Measurements from ENCODE around the gene SEC31A.
"Not testable (repeated sequence)": the region's sequence is repeated elsewhere in the genome, so short reads cannot be mapped to it uniquely, and the experiment has no call there.

SEC31A gene

DNA sequence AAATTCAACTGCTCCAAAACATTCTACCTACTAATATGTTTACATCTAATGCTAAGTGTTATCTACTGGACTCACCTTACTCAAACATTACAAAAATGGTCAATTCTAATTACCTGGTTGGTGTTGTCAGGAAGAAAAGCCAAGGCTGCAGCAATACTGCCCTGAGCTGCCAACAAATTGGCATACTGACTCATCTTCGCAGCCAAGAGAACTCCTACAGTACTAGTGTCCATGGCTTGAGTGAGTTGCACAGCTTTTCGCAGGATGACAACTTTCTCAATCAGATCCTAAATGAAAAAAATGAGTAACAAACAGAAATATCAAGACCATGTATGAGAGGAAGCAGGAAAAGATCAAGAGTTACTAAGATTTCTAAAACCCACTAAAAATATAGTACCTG is 39.6 kb downstream of the SEC31A start:
- Histone ChIP-seq H3K4me1 (ENCODE audit: control insufficient read depth in 5 of 5, insufficient read depth in 5 of 5, low read length in 5 of 5) (no peaks in the 10 kb centered on the region), H3K9ac (ENCODE audit: low read length in 5 of 5) (no peak overlapping the region), H3K4me3 (ENCODE audit: low read depth in 1 of 5, low read length in 5 of 5) (no peak overlapping the region), H3K9me3 (ENCODE audit: control insufficient read depth in 5 of 5, low read length in 5 of 5) (no peaks in the 10 kb centered on the region), H3K36me3 (ENCODE audit: control insufficient read depth in 5 of 5, insufficient read depth in 5 of 5, low read length in 5 of 5) (peaks cover 64 to 88% (median 80%) of the 10 kb centered on the region in 5 donors), H3K27ac (ENCODE audit: low read depth, low read length) (no peak overlapping the region), H3K27me3 (ENCODE audit: control insufficient read depth in 5 of 5, insufficient read depth in 4 of 5, low read length in 5 of 5) (no peaks in the 10 kb centered on the region)

DNA sequence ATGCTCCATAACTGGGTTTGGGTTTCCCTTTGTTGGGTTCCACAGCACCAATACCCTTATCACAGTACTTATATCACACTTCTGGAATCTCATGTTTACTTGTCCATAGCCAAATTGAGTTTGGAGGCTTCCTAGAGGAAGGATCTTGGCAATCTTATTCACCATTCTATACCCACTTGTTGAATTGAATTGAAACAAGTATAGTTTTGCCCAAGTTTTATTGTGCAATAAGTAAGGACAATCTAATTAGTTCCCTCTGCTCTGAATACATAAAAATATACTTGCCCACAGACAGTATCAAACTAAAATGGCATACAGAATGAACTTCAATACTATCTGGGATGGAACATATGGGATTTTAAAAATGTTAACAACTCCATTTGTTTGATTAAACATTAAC is 40.3 kb downstream of the SEC31A start:
- no peak overlapping the region for H3K4me3 ChIP-seq (ENCODE audit: low read depth in 1 of 5, low read length in 5 of 5)
- H3K27ac ChIP-seq (ENCODE audit: low read depth, low read length): no peak overlapping the region
- no peak overlapping the region for H3K9ac ChIP-seq (ENCODE audit: low read length in 5 of 5)
- H3K9me3 ChIP-seq (ENCODE audit: control insufficient read depth in 5 of 5, low read length in 5 of 5): no peaks in the 10 kb centered on the region
- H3K27me3 ChIP-seq (ENCODE audit: control insufficient read depth in 5 of 5, insufficient read depth in 4 of 5, low read length in 5 of 5): no peaks in the 10 kb centered on the region
- H3K36me3 ChIP-seq (ENCODE audit: control insufficient read depth in 5 of 5, insufficient read depth in 5 of 5, low read length in 5 of 5): peaks cover 60 to 88% (median 79%) of the 10 kb centered on the region in 5 donors
- no peaks in the 10 kb centered on the region for H3K4me1 ChIP-seq (ENCODE audit: control insufficient read depth in 5 of 5, insufficient read depth in 5 of 5, low read length in 5 of 5)

DNA sequence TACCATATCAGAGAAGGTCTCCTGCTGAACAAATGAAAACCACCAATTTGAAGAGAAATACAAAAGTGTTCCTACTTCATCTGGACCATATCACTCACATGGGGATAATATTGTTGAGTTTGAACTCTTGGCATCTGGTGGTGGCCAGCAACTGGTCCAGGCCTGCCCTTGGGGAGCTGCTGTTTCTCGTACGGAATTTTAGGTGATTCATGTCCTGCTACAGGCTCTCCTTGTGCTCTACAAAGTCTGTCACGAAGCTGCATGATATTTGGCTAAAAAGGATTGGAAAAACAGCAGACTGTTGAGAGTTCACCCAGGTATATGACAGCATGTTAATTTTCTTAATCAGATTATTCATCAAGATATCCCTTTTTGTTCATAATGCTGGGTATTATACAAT is 42.2 kb downstream of the SEC31A start:
- no peak overlapping the region for H3K9ac ChIP-seq (ENCODE audit: low read length in 5 of 5)
- H3K27me3 ChIP-seq (ENCODE audit: control insufficient read depth in 5 of 5, insufficient read depth in 4 of 5, low read length in 5 of 5): no peaks in the 10 kb centered on the region
- no peaks in the 10 kb centered on the region for H3K4me1 ChIP-seq (ENCODE audit: control insufficient read depth in 5 of 5, insufficient read depth in 5 of 5, low read length in 5 of 5)
- no peak overlapping the region for H3K4me3 ChIP-seq (ENCODE audit: low read depth in 1 of 5, low read length in 5 of 5)
- no peaks in the 10 kb centered on the region for H3K9me3 ChIP-seq (ENCODE audit: control insufficient read depth in 5 of 5, low read length in 5 of 5)
- peaks cover 63 to 84% (median 82%) of the 10 kb centered on the region in 5 donors for H3K36me3 ChIP-seq (ENCODE audit: control insufficient read depth in 5 of 5, insufficient read depth in 5 of 5, low read length in 5 of 5)
- H3K27ac ChIP-seq (ENCODE audit: low read depth, low read length): no peak overlapping the region

DNA sequence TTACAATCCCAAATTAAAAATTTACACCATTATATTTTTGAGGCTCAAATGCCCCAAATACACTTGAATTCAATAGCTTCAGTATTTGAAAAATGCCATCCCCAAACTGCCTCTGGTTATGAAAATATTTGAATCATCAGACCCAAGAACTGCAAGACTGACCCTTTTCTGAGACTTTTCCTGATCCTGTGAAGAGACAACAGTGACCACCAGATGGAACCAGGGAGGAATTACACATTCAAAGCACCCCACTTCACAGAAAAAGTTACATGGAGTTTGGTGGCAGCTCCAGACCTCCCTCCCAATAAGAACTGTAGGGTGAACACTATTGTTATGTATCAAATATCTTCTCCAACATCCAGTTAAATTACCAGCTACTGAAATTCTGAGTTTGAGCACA is 48.4 kb downstream of the SEC31A start:
- no peak overlapping the region for H3K27ac ChIP-seq (ENCODE audit: low read depth, low read length)
- peaks cover 62 to 81% (median 76%) of the 10 kb centered on the region in 5 donors for H3K36me3 ChIP-seq (ENCODE audit: control insufficient read depth in 5 of 5, insufficient read depth in 5 of 5, low read length in 5 of 5)
- no peaks in the 10 kb centered on the region for H3K27me3 ChIP-seq (ENCODE audit: control insufficient read depth in 5 of 5, insufficient read depth in 4 of 5, low read length in 5 of 5)
- H3K9ac ChIP-seq (ENCODE audit: low read length in 5 of 5): no peak overlapping the region
- no peaks in the 10 kb centered on the region for H3K4me1 ChIP-seq (ENCODE audit: control insufficient read depth in 5 of 5, insufficient read depth in 5 of 5, low read length in 5 of 5)
- no peak overlapping the region for H3K4me3 ChIP-seq (ENCODE audit: low read depth in 1 of 5, low read length in 5 of 5)
- H3K9me3 ChIP-seq (ENCODE audit: control insufficient read depth in 5 of 5, low read length in 5 of 5): no peaks in the 10 kb centered on the region

DNA sequence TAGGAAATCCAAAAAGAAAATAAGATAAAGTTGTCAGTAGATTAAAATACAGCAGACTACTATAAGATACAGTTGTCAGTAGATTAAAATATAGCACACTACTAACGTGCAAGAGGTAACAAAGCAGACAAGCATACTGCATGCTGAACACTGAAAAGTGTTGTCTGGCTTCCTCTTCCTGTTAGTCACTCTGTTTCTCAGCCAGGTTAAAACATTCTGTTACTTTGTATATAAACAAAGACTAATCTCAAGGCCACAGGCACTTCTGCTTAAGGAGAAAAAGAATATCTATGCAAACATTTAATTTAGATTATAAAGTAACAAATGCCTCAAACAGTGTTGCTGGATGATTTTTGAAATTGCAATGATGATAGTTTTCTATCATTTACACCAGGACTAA is 51.3 kb downstream of the SEC31A start:
- Histone ChIP-seq H3K4me3 (ENCODE audit: low read depth in 1 of 5, low read length in 5 of 5) (no peak overlapping the region), H3K9me3 (ENCODE audit: control insufficient read depth in 5 of 5, low read length in 5 of 5) (no peaks in the 10 kb centered on the region), H3K9ac (ENCODE audit: low read length in 5 of 5) (no peak overlapping the region), H3K4me1 (ENCODE audit: control insufficient read depth in 5 of 5, insufficient read depth in 5 of 5, low read length in 5 of 5) (no peaks in the 10 kb centered on the region), H3K27me3 (ENCODE audit: control insufficient read depth in 5 of 5, insufficient read depth in 4 of 5, low read length in 5 of 5) (no peaks in the 10 kb centered on the region), H3K36me3 (ENCODE audit: control insufficient read depth in 5 of 5, insufficient read depth in 5 of 5, low read length in 5 of 5) (peaks cover 54 to 75% (median 73%) of the 10 kb centered on the region in 5 donors), H3K27ac (ENCODE audit: low read depth, low read length) (no peak overlapping the region)

DNA sequence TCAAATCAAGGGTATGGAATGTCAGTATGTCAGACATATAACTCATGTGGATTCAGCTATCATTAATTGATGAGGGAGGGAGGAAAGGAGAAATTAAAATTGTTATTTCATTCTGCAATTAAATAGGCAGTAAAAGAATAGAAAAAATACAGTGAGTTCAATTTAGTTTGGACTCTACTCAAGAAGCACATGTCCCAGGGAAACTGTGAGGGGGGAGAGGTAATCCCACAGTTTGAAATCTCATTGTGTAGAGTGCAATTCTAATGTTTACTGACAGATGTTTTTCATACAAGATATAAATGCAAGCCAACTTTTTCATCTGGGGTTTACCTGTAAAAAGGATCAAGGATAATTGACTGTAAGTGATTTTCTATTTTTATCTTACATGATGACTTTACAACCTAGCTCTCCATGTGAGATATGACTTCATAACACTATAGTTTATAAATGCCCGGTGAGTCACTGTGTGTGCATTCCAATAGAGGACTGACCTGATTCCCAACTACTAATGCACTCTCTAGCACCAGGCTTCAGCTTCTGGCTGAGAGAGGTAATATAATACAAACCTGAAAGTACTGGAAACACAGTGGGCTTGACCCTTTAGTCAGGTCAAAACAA is 57.1 kb downstream of the SEC31A start:
- H3K27me3 ChIP-seq (ENCODE audit: control insufficient read depth in 5 of 5, insufficient read depth in 4 of 5, low read length in 5 of 5): no peaks in the 10 kb centered on the region

DNA sequence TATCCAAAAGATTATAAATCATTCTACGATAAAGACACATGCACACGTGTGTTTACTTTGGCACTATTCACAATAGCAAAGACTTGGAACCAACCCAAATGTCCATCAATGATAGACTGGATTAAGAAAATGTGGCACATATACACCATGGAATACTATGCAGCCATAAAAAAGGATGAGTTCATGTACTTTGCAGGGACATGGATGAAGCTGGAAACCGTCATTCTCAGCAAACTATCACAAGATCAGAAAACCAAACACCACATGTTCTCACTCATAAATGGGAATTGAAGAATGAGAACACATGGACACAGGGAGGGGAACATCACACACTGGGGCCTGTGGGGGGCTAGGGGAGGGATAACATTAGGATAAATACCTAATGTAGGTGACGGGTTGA is 57.9 kb downstream of the SEC31A start:
- not testable (repeated sequence) for H3K27ac ChIP-seq (ENCODE audit: low read depth, low read length); H3K4me1 ChIP-seq (ENCODE audit: control insufficient read depth in 5 of 5, insufficient read depth in 5 of 5, low read length in 5 of 5); H3K27me3 ChIP-seq (ENCODE audit: control insufficient read depth in 5 of 5, insufficient read depth in 4 of 5, low read length in 5 of 5); H3K9ac ChIP-seq (ENCODE audit: low read length in 5 of 5); H3K4me3 ChIP-seq (ENCODE audit: low read depth in 1 of 5, low read length in 5 of 5); H3K9me3 ChIP-seq (ENCODE audit: control insufficient read depth in 5 of 5, low read length in 5 of 5)
- H3K36me3 ChIP-seq (ENCODE audit: control insufficient read depth in 5 of 5, insufficient read depth in 5 of 5, low read length in 5 of 5): peaks cover 27 to 59% (median 52%) of the 10 kb centered on the region in 5 donors

More for the DNA sequence above, 57.1 kb downstream of the SEC31A start:
- peaks cover 25 to 58% (median 52%) of the 10 kb centered on the region in 5 donors for H3K36me3 ChIP-seq (ENCODE audit: control insufficient read depth in 5 of 5, insufficient read depth in 5 of 5, low read length in 5 of 5)
- no peak overlapping the region for H3K27ac ChIP-seq (ENCODE audit: low read depth, low read length)
- H3K4me3 ChIP-seq (ENCODE audit: low read depth in 1 of 5, low read length in 5 of 5): no peak overlapping the region
- no peak overlapping the region for H3K9ac ChIP-seq (ENCODE audit: low read length in 5 of 5)
- H3K4me1 ChIP-seq (ENCODE audit: control insufficient read depth in 5 of 5, insufficient read depth in 5 of 5, low read length in 5 of 5): no peaks in the 10 kb centered on the region
- H3K9me3 ChIP-seq (ENCODE audit: control insufficient read depth in 5 of 5, low read length in 5 of 5): no peaks in the 10 kb centered on the region

DNA sequence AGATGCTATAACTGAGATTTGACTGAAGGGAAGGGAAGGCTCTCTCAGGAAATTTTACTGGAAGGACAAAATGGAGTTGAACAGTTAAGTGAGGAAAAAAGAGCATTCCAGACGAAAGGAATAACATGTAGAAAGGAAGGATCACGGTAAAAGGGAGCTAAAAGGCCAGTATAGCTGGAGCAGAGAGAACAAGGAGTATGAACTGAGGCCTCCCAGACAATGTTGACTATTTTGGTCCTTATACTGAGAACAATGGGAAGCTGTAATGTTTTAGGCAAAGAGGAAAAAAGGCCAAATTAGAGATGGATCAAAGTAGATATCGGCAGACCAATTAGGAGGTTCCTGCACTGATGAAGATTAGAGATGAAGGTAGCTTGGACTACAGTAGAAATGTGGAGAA is 65.5 kb downstream of the SEC31A start:
- no peaks in the 10 kb centered on the region for H3K4me1 ChIP-seq (ENCODE audit: control insufficient read depth in 5 of 5, insufficient read depth in 5 of 5, low read length in 5 of 5)
- H3K9ac ChIP-seq (ENCODE audit: low read length in 5 of 5): no peak overlapping the region
- H3K27me3 ChIP-seq (ENCODE audit: control insufficient read depth in 5 of 5, insufficient read depth in 4 of 5, low read length in 5 of 5): no peaks in the 10 kb centered on the region
- H3K9me3 ChIP-seq (ENCODE audit: control insufficient read depth in 5 of 5, low read length in 5 of 5): no peaks in the 10 kb centered on the region
- no peak overlapping the region for H3K4me3 ChIP-seq (ENCODE audit: low read depth in 1 of 5, low read length in 5 of 5)
- no peak overlapping the region for H3K27ac ChIP-seq (ENCODE audit: low read depth, low read length)
- H3K36me3 ChIP-seq (ENCODE audit: control insufficient read depth in 5 of 5, insufficient read depth in 5 of 5, low read length in 5 of 5): peaks cover 65 to 89% (median 85%) of the 10 kb centered on the region in 5 donors

DNA sequence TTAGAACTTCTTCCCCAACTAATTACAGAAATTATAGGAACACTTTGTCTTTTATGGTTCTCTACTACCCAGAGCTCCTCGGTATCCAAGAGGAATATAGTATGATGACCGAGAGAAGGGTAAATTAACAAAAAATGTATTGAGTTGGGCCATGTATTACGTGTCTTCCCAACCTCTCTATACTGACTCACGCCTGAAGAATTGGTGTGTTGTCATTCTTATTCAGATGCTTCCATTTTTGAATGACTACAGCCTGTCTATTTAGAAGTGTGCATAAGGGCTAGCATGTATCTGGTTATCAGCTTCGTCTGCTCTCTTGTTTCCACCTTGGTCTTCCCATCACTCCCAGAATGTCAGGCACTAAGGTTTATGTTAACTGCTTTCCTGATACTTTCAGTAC is 67.9 kb downstream of the SEC31A start:
- Histone ChIP-seq H3K27ac (ENCODE audit: low read depth, low read length) (no peak overlapping the region), H3K9me3 (ENCODE audit: control insufficient read depth in 5 of 5, low read length in 5 of 5) (no peaks in the 10 kb centered on the region), H3K4me1 (ENCODE audit: control insufficient read depth in 5 of 5, insufficient read depth in 5 of 5, low read length in 5 of 5) (no peaks in the 10 kb centered on the region), H3K36me3 (ENCODE audit: control insufficient read depth in 5 of 5, insufficient read depth in 5 of 5, low read length in 5 of 5) (peaks cover 70 to 99% (median 89%) of the 10 kb centered on the region in 5 donors), H3K4me3 (ENCODE audit: low read depth in 1 of 5, low read length in 5 of 5) (no peak overlapping the region), H3K9ac (ENCODE audit: low read length in 5 of 5) (no peak overlapping the region), H3K27me3 (ENCODE audit: control insufficient read depth in 5 of 5, insufficient read depth in 4 of 5, low read length in 5 of 5) (no peaks in the 10 kb centered on the region)

DNA sequence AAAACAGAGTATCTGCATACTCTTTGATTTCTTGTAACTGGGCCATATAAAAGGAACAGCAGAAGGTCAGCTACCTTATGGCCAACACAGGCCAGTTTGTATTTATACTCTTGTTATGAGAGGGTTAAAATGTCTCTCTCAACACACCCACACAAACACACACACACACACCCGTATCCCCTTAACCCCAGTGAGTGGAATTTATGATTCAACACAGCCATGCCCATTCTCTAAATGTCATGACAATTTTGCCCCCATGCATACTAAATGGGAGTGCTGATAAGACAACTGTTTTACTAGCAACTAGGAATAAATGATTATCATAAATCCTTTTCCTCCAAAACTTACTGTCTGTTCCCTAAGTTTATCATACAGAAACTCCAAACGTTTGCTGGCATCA is 70.3 kb downstream of the SEC31A start:
- Histone ChIP-seq H3K4me3 (ENCODE audit: low read depth in 1 of 5, low read length in 5 of 5) (no peak overlapping the region), H3K27me3 (ENCODE audit: control insufficient read depth in 5 of 5, insufficient read depth in 4 of 5, low read length in 5 of 5) (no peaks in the 10 kb centered on the region), H3K27ac (ENCODE audit: low read depth, low read length) (no peak overlapping the region), H3K9me3 (ENCODE audit: control insufficient read depth in 5 of 5, low read length in 5 of 5) (no peaks in the 10 kb centered on the region), H3K4me1 (ENCODE audit: control insufficient read depth in 5 of 5, insufficient read depth in 5 of 5, low read length in 5 of 5) (no peaks in the 10 kb centered on the region), H3K9ac (ENCODE audit: low read length in 5 of 5) (no peak overlapping the region), H3K36me3 (ENCODE audit: control insufficient read depth in 5 of 5, insufficient read depth in 5 of 5, low read length in 5 of 5) (peaks cover 57 to 90% (median 77%) of the 10 kb centered on the region in 5 donors)

All from subcutaneous abdominal adipose tissue (tissue), 5 donors.